Measurements from ENCODE around the gene SREBF2.

The SREBF2 gene

GRCh38 chr22:41908411-41909309 is 75.8 kb downstream of the SREBF2 start:
- peak; percentile 29 for DNase-seq (ENCODE audit: low spot score)

- no peak for DNase-seq (ENCODE audit: low spot score)
Observed at GRCh38 chr22:41909310-41910049, 76.6 kb downstream of the SREBF2 start.

- DNase-seq (ENCODE audit: low spot score): no peak
Observed at GRCh38 chr22:41910050-41911000, 77.4 kb downstream of the SREBF2 start.

- DNase-seq (ENCODE audit: low spot score): no peak
Observed at GRCh38 chr22:41911001-41911611, 78.2 kb downstream of the SREBF2 start.

- no peak for DNase-seq (ENCODE audit: low spot score)
Observed at GRCh38 chr22:41912338-41913039, 79.6 kb downstream of the SREBF2 start.

GRCh38 chr22:41913040-41913719 is 80.3 kb downstream of the SREBF2 start:
- no peak for DNase-seq (ENCODE audit: low spot score)

- DNase-seq (ENCODE audit: low spot score): no peak
Observed at GRCh38 chr22:41913842-41914534, 81.1 kb downstream of the SREBF2 start.

GRCh38 chr22:41914611-41915034 is 81.7 kb downstream of the SREBF2 start:
- DNase-seq (ENCODE audit: low spot score): no peak

GRCh38 chr22:41915035-41915785 is 82.3 kb downstream of the SREBF2 start, which contains the start of gene SHISA8:
Gene SHISA8 (minus strand): TSS chr22:41915074. CDS start chr22:41914667, 407 bp downstream.
- DNase-seq (ENCODE audit: low spot score): peak; percentile 40

- DNase-seq (ENCODE audit: low spot score): no peak
Observed at GRCh38 chr22:41915786-41916493, 83.0 kb downstream of the SREBF2 start.

GRCh38 chr22:41916745-41917358 is 83.9 kb downstream of the SREBF2 start:
- no peak for DNase-seq (ENCODE audit: low spot score)

- DNase-seq (ENCODE audit: low spot score): no peak
Observed at GRCh38 chr22:41917375-41917902, 84.5 kb downstream of the SREBF2 start.

- DNase-seq (ENCODE audit: low spot score): no peak
Observed at GRCh38 chr22:41917903-41918791, 85.2 kb downstream of the SREBF2 start.

GRCh38 chr22:41919357-41920224 is 86.7 kb downstream of the SREBF2 start:
- no peak for DNase-seq (ENCODE audit: low spot score)

GRCh38 chr22:41920271-41920976 is 87.5 kb downstream of the SREBF2 start:
- no peak for DNase-seq (ENCODE audit: low spot score)

Measured in CD4-positive, alpha-beta T cell treated with Interleukin-15 for 4 hours (primary cell).